GM12874 (cell line): ENCODE data around the gene SNX32.
A peak's percentile ranks its signal among the peaks of the same experiment; 100 is the strongest.

Experiments used
- CTCF ChIP-seq: IDR thresholded peaks from 2 replicates; pipeline ENCODE4 v1.5.1; 2011; ENCODE audit warnings: low read depth, mild to moderate bottlenecking, control low read depth, low read length, moderate library complexity; ENCODE audit not compliant: insufficient read depth

Gene SNX32

DNA sequence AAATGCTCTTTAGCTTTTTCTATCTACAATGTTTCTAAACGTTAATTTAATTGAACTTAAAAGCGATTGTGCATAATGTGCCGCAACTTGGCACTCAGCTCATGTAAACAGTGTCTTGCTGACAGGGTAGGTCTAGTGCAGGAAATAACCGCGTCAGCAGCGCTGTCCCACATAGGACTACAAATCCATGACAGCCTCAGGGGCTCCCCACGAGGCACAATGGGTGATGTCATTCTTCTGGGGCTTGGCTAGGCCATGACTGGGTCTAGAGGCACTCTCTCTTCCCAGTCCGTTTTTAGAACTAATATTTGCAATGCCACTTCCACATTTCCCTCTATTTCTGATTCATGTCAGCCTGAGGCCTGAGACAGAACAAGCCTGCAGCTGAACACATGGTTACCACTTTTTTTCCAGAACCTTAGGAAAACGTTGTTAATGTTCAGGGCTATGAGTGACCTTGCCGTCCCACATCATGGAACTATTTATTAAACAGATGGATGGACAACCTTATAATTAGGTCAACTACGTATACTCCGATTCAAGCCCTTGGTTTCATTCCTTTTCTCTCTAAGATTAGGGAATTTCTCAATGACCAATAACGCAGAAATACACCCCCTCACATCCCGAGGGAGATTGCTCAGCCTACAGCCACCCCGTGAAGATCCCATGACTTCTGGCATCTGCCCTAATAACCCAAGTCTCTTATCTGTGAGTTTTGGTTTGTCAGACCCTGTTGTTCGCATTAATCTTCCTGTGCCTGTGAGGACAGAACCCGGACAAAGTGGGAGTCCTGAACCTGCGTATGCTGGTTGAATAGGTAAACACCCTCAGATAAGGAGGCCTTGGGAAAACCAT, 19.4 kb upstream of the SNX32 start:
- TF ChIP-seq CTCF, result no peak

DNA sequence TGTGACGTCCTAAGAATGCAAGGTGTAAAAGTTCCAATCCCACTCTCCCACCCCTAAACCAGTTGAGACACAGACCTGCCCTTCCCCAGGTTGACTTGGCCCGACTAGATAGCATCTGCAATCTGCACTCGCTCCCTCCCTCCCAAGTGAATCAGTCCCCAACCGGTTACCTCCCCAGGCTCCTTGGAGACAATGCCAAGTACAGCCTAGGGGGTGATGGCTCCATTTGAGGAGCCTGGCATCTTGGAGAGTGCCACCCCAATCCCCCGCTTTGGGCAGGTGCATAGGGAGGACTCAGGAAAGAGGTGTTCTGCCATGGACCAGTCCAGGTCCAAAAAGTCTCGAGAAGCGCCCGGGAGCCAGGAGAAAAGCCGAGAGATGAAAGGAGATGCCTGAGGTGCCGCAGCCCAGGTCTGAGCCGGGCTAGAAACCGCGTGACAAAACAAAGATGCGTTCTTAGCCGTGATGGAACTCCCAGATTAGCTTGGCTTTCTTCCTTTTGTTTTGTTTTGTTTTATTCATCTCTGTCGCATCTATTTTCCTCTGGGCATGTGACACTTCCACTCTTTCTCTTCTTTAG, 18.7 kb upstream of the SNX32 start:
- no peak for TF ChIP-seq CTCF

GRCh38 chr11:65816696-65817095, 17.1 kb upstream of the SNX32 start:
- TF ChIP-seq CTCF, result no peak

- TF ChIP-seq CTCF, result no peak
Observed at GRCh38 chr11:65817312-65817834, 16.4 kb upstream of the SNX32 start.

DNA sequence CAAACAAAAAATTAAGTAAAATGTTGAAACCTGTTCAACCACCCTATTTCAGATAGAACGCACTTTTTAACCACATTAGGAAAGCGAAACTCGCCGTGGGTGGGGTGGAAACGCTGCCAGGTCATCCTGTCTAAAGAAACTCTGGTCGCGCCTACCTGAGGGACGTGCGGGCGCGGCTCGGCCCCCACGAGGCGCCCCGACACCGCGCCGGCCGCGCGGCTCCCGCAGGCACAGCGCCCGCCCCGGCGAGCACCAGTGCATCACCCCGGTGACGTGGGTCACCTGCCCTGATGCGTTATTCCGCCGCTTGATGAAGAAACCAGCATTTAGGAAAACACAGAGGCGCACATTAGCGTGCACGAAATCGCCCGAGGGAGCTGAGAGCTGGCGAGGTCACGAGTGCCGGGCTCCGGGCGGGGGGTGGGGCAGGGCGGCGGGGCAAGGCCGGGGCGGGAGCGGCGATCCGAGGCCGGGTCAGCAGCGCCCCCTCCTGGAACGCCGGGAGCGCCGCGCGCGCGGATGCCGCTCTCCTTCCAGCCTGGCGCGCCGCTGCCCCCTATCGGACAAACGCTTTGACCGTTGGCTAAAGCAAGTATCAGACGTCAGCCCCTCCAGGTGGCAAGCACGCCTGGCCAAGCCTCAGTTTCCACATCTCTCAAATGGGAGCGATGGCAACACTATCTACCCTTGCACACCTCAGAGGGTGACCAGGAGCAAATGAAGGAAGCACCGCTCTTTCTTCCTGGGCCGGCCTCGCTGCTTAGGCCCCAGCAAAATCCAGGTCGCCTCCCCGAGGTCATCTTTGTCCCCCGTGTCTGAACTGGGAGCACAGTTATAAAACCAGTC, 15.7 kb upstream of the SNX32 start:
- peak; percentile 100 for TF ChIP-seq CTCF

- TF ChIP-seq CTCF, result no peak
Observed at GRCh38 chr11:65821107-65821506, 12.7 kb upstream of the SNX32 start.
